ENCODE results near the gene CD22. TPM values are rescaled to one million over a fixed set of nuclear protein-coding genes. Genes with fewer than 3 reads are reported as not detected.

The CD22 gene
- total and polyA plus RNA-seq, 10 of the 15 experiments (the other 5 are each of a cell fraction or from before 2014, with no cell fraction given): 23.0 to 344 (median 181) TPM

- Histone ChIP-seq H3K9ac (ENCODE audit: control insufficient read depth, insufficient read depth, low read length) (no peak overlapping the region), H3K4me2 (ENCODE audit: control insufficient read depth, insufficient read depth) (no peak overlapping the region), H4K20me1 (ENCODE audit: control insufficient read depth, insufficient read depth) (no peaks in the 10 kb centered on the region), H3K27me3 (replicated peaks in 1 of 2; ENCODE audit: control insufficient read depth in 2 of 2, insufficient read depth in 2 of 2, low read length in 1 of 2) (no peaks in the 10 kb centered on the region), H3K79me2 (ENCODE audit: control insufficient read depth, insufficient read depth, low read length) (no peaks in the 10 kb centered on the region), H3K4me3 (no peak overlapping the region), H2AFZ (ENCODE audit: control insufficient read depth, low read depth, low read length) (no peak overlapping the region), H3K9me3 (replicated peaks; ENCODE audit: control insufficient read depth, insufficient read depth, low read length) (no peaks in the 10 kb centered on the region), H3K4me1 (ENCODE audit: control insufficient read depth, insufficient read depth, low read length) (peaks cover 2% of the 10 kb centered on the region; the same call in 1 of the 2 replicates), H3K36me3 (ENCODE audit: control insufficient read depth in 2 of 2, insufficient read depth in 2 of 2, low read length in 1 of 2) (no peaks in the 10 kb centered on the region), H3K27ac (ENCODE audit: control insufficient read depth, insufficient read depth) (no peak overlapping the region)
- ChIA-PET SMC1A (ENCODE audit: uncharacterized antibody, unreplicated experiment) (interaction anchor here (1.2 to 10.8 kb wide), 3 partner anchors 8 to 67 kb away, joined by 4 to 110 read pairs (median 5); no protein-coding TSS in a partner anchor), POLR2A (interaction anchor here (0.6 kb wide), 1 partner anchor 70 kb away, joined by 6 read pairs; no protein-coding TSS in a partner anchor), RAD21 (ENCODE audit: unreplicated experiment) (no interaction called here), CTCF (no interaction called here)
- BruUV-seq (replicated peaks): no TSS peak
- intact Hi-C loops (cut with micrococcal nuclease; ENCODE audit: unreplicated experiment): no loop called here
- FAIRE-seq (no peak), DNase-seq (ENCODE audit: low read depth, low spot score) (no peak), ATAC-seq (no peak)
- in situ Hi-C loops (cut with MboI): no loop called here
- WGBS (ENCODE audit: insufficient coverage, insufficient replicate concordance, low lambda C conversion rate, missing lambda C conversion rate): 66% methylated on average over 19 of the region's 19 CpGs
- TF ChIP-seq SRF (IDR thresholded peaks at IDR 0.05; ENCODE audit: low read depth in 2 of 2, low read length in 2 of 2) (no peak), EGR1 (IDR thresholded peaks at IDR 0.05; ENCODE audit: borderline replicate concordance in 1 of 2, low read depth in 2 of 2, low read length in 2 of 2) (no peak), MYB (IDR thresholded peaks at IDR 0.05; ENCODE audit: borderline replicate concordance, low read depth, low read length) (no peak), SREBF2 (IDR thresholded peaks at IDR 0.05; ENCODE audit: low read length) (no peak), ZZZ3 (IDR thresholded peaks at IDR 0.05; ENCODE audit: control insufficient read depth, insufficient read length, low read depth) (no peak), ZNF622 (IDR thresholded peaks at IDR 0.05) (no peak), ZNF687 (IDR thresholded peaks at IDR 0.05) (no peak)
Observed at GRCh38 chr19:35395382-35396199, 66.6 kb downstream of the CD22 start.
